Measurements from ENCODE around the gene MPHOSPH10. TPM values are rescaled to one million over a fixed set of nuclear protein-coding genes. Genes with fewer than 3 reads are reported as not detected.

MPHOSPH10 gene
- total and polyA plus RNA-seq, 10 of the 15 experiments (the other 5 are each of a cell fraction or from before 2014, with no cell fraction given) = 23.8 to 56.8 (median 41.3) TPM

GRCh38 chr2:71102981-71103681, 27.3 kb upstream of the MPHOSPH10 start:
- DNase-seq (ENCODE audit: low read depth, low spot score) = no peak
- H3K36me3 ChIP-seq (ENCODE audit: control insufficient read depth in 2 of 2, insufficient read depth in 2 of 2, low read length in 1 of 2) = no peaks in the 10 kb centered on the region
- no peak overlapping the region for H2AFZ ChIP-seq (ENCODE audit: control insufficient read depth, low read depth, low read length)
- H3K4me2 ChIP-seq (ENCODE audit: control insufficient read depth, insufficient read depth) = no peak overlapping the region
- H3K9ac ChIP-seq (ENCODE audit: control insufficient read depth, insufficient read depth, low read length) = no peak overlapping the region
- H3K79me2 ChIP-seq (ENCODE audit: control insufficient read depth, insufficient read depth, low read length) = no peaks in the 10 kb centered on the region
- no peaks in the 10 kb centered on the region for H3K27me3 ChIP-seq (replicated peaks in 1 of 2; ENCODE audit: control insufficient read depth in 2 of 2, insufficient read depth in 2 of 2, low read length in 1 of 2)
- ATAC-seq = no peak
- no peaks in the 10 kb centered on the region for H4K20me1 ChIP-seq (ENCODE audit: control insufficient read depth, insufficient read depth)
- CTCF ChIA-PET = interaction anchor here (0.6 to 5.3 kb wide), 7 partner anchors 24 to 119 kb away, joined by 3 to 58 read pairs (median 4); no protein-coding TSS in a partner anchor
- 42% methylated on average over 6 of the region's 6 CpGs for WGBS (ENCODE audit: insufficient coverage, insufficient replicate concordance, low lambda C conversion rate, missing lambda C conversion rate)
- in situ Hi-C loops (cut with MboI) = no loop called here
- POLR2A ChIA-PET = no interaction called here
- no peaks in the 10 kb centered on the region; the same call in 2 of the 3 replicates for H3K9me3 ChIP-seq (replicated peaks; ENCODE audit: control insufficient read depth, insufficient read depth, low read length)
- RAD21 ChIA-PET (ENCODE audit: unreplicated experiment) = no interaction called here
- no peak overlapping the region for H3K4me3 ChIP-seq
- no peak overlapping the region for H3K27ac ChIP-seq (ENCODE audit: control insufficient read depth, insufficient read depth)
- no peaks in the 10 kb centered on the region for H3K4me1 ChIP-seq (ENCODE audit: control insufficient read depth, insufficient read depth, low read length)
- SMC1A ChIA-PET (ENCODE audit: uncharacterized antibody, unreplicated experiment) = interaction anchor here (0.9 kb wide), 1 partner anchor 32 kb away, joined by 3 read pairs; no protein-coding TSS in a partner anchor
- BruUV-seq (replicated peaks) = no TSS peak
- intact Hi-C loops (cut with micrococcal nuclease; ENCODE audit: unreplicated experiment) = no loop called here
- no peak for FAIRE-seq
- TF ChIP-seq FOXM1 (IDR thresholded peaks at IDR 0.05; ENCODE audit: low read depth, low read length) (no peak), CTCF (IDR thresholded peaks at IDR 0.05 in 2 of 3, conservative IDR thresholded peaks at IDR 0.05 in 1 of 3; ENCODE audit: control insufficient read depth in 2 of 3, extremely low read depth in 1 of 3, insufficient read depth in 1 of 3, low read depth in 3 of 3, low read length in 3 of 3) (no peak), MTA3 (IDR thresholded peaks at IDR 0.05; ENCODE audit: borderline replicate concordance, low read length) (no peak), YBX1 (IDR thresholded peaks at IDR 0.05) (no peak), PRDM15 (CRISPR knock-in tag; IDR thresholded peaks at IDR 0.05) (no peak), JUND (IDR thresholded peaks at IDR 0.05; ENCODE audit: low read depth, low read length) (no peak), CUX1 (IDR thresholded peaks at IDR 0.05; ENCODE audit: insufficient replicate concordance, low read depth, low read length) (no peak), NFXL1 (IDR thresholded peaks at IDR 0.05; ENCODE audit: borderline replicate concordance) (no peak), TAF1 (IDR thresholded peaks at IDR 0.05; ENCODE audit: borderline replicate concordance, low read depth, low read length) (no peak)
